BLaER1 (cell line): ENCODE results near the gene IPCEF1.

ENCODE experiments used
- H3K27ac ChIP-seq: shearing (Covaris generic); formaldehyde crosslinking; 2 replicates; pipeline ENCODE4 v1.8.1; 2022
- H3K27me3 ChIP-seq: shearing (Covaris generic); formaldehyde crosslinking; 2 replicates; pipeline ENCODE4 v1.8.1; 2022
- H3K36me3 ChIP-seq: shearing (Covaris generic); formaldehyde crosslinking; 2 replicates; pipeline ENCODE4 v1.8.1; 2022
- H3K4me1 ChIP-seq: shearing (Covaris generic); formaldehyde crosslinking; 2 replicates; pipeline ENCODE4 v1.8.1; 2022
- H3K4me2 ChIP-seq: shearing (Covaris generic); formaldehyde crosslinking; 2 replicates; pipeline ENCODE4 v1.8.1; 2022
- H3K4me3 ChIP-seq: shearing (Covaris generic); formaldehyde crosslinking; 2 replicates; pipeline ENCODE4 v1.8.1; 2022
- H3K9ac ChIP-seq: shearing (Covaris generic); formaldehyde crosslinking; 2 replicates; pipeline ENCODE4 v1.8.1; 2022
- H3K9me3 ChIP-seq: shearing (Covaris generic); formaldehyde crosslinking; 2 replicates; pipeline ENCODE4 v1.8.1; 2022
- H4K20me1 ChIP-seq: shearing (Covaris generic); formaldehyde crosslinking; 2 replicates; pipeline ENCODE4 v1.8.1; 2022
- Cebpa-rat ChIP-seq: shearing (Covaris generic); IDR thresholded peaks from 2 replicates; pipeline ENCODE4 v1.8.1; 2022

Gene IPCEF1

GRCh38 chr6:154165478-154165877 is 191.1 kb downstream of the IPCEF1 start:
- no peak overlapping the region for H3K4me3 ChIP-seq
- H3K9me3 ChIP-seq: peaks cover 18% of the 10 kb centered on the region
- peak overlapping the region; percentile 82 for H3K4me2 ChIP-seq
- no peak overlapping the region for H3K9ac ChIP-seq
- H3K4me1 ChIP-seq: peaks cover 78% of the 10 kb centered on the region
- TF ChIP-seq Cebpa-rat: no peak
- H3K36me3 ChIP-seq: no peaks in the 10 kb centered on the region; the same call in 1 of the 2 replicates
- no peaks in the 10 kb centered on the region for H3K27me3 ChIP-seq
- peak overlapping the region; percentile 73; the same call in 1 of the 2 replicates for H3K27ac ChIP-seq
- no peaks in the 10 kb centered on the region for H4K20me1 ChIP-seq

- Histone ChIP-seq H3K27ac (peak overlapping the region; percentile 59), H3K4me3 (peak overlapping the region; percentile 17; the same call in 1 of the 2 replicates), H3K4me1 (peaks cover 71% of the 10 kb centered on the region), H3K36me3 (no peaks in the 10 kb centered on the region; the same call in 1 of the 2 replicates), H3K9me3 (peaks cover 18% of the 10 kb centered on the region), H3K4me2 (peak overlapping the region; percentile 82), H3K9ac (no peak overlapping the region), H4K20me1 (no peaks in the 10 kb centered on the region), H3K27me3 (no peaks in the 10 kb centered on the region)
- TF ChIP-seq Cebpa-rat: no peak
Observed at GRCh38 chr6:154164397-154164796, 192.2 kb downstream of the IPCEF1 start.

DNA sequence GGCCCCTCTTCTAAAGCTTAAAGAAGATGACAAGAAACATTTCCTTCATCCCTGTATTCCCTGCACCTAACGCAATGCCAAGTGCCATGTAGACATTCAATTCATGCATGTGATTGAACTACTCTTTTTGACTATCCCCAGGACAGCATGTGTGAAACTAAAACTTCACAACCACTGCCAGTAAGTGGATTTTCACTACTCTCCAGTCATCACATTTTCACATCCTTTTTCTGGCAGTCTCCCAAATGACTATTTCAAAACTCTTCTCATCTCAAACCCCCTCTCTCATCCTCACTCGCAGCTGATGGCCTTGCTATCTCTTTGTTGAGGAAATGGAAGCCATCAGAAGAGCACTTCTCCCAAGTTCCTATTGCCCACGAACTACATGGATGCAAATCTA is 194.9 kb downstream of the IPCEF1 start:
- TF ChIP-seq Cebpa-rat: no peak
- Histone ChIP-seq H3K9me3 (peaks cover 13% of the 10 kb centered on the region), H3K4me1 (peaks cover 63% of the 10 kb centered on the region), H3K27ac (no peak overlapping the region), H3K4me2 (peak overlapping the region; percentile 16), H4K20me1 (no peaks in the 10 kb centered on the region), H3K4me3 (no peak overlapping the region), H3K27me3 (no peaks in the 10 kb centered on the region), H3K9ac (no peak overlapping the region), H3K36me3 (no peaks in the 10 kb centered on the region; the same call in 1 of the 2 replicates)

DNA sequence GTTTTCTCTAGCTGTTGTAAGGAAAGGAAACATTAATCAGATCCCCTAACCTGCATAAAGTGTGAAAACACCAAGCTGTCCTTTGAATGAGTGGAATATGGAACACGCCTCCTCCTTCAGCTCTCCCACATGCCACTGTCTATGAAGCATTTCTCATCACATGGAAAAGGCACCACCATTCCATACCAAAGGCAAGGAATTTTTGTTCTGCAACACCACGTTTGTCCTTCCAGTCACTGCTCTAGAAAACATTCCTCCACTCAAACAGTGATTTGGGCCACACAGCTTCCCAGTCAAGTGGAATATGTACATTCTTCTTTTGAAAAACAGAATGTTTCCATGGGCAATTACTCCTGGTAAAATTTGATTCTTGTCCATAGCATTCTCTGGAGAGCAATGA is 197.5 kb downstream of the IPCEF1 start:
- Histone ChIP-seq H3K4me1 (peaks cover 45% of the 10 kb centered on the region), H3K4me2 (no peak overlapping the region), H3K36me3 (no peaks in the 10 kb centered on the region), H4K20me1 (no peaks in the 10 kb centered on the region), H3K9ac (no peak overlapping the region), H3K4me3 (no peak overlapping the region), H3K9me3 (peaks cover 10% of the 10 kb centered on the region; the same call in 1 of the 2 replicates), H3K27ac (no peak overlapping the region), H3K27me3 (no peaks in the 10 kb centered on the region)
- no peak for TF ChIP-seq Cebpa-rat

DNA sequence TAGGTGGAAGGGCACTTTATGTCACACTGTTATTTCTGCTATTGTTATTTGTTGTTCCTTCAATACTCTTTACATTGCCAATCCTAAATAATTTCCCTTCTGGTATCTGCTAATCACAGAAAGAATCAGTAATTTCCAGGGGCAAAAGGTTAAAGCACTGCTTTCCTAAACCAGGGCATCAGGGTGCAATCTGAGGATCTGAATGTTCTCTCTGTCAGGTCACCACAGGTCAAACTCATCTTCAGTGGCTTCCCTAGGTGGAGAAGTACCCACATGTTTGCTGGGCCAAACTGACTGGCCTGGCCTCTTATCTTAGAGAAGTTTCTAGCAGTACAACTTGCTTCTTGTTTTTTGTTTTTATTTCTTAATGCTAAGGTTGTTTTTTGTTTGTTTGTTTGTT is 198.9 kb downstream of the IPCEF1 start:
- no peak for TF ChIP-seq Cebpa-rat
- no peaks in the 10 kb centered on the region for H3K27me3 ChIP-seq
- H3K36me3 ChIP-seq: no peaks in the 10 kb centered on the region
- H3K9me3 ChIP-seq: peaks cover 5% of the 10 kb centered on the region; the same call in 1 of the 2 replicates
- peak overlapping the region; percentile 62 for H3K27ac ChIP-seq
- H4K20me1 ChIP-seq: no peaks in the 10 kb centered on the region
- peaks cover 34% of the 10 kb centered on the region for H3K4me1 ChIP-seq
- H3K9ac ChIP-seq: 0 out of 2 replicates have a peak overlapping the region, but pooled peaks have one; percentile 67
- no peak overlapping the region for H3K4me3 ChIP-seq
- peak overlapping the region; percentile 70 for H3K4me2 ChIP-seq

GRCh38 chr6:154157082-154157481 is 199.5 kb downstream of the IPCEF1 start:
- H3K36me3 ChIP-seq: no peaks in the 10 kb centered on the region
- H3K27me3 ChIP-seq: no peaks in the 10 kb centered on the region
- H3K9ac ChIP-seq: peak overlapping the region; percentile 67
- peaks cover 28% of the 10 kb centered on the region for H3K4me1 ChIP-seq
- H3K9me3 ChIP-seq: peaks cover 5% of the 10 kb centered on the region; the same call in 1 of the 2 replicates
- H3K27ac ChIP-seq: peak overlapping the region; percentile 62
- H4K20me1 ChIP-seq: no peaks in the 10 kb centered on the region
- H3K4me3 ChIP-seq: peak overlapping the region; percentile 32; the same call in 1 of the 2 replicates
- no peak for TF ChIP-seq Cebpa-rat
- H3K4me2 ChIP-seq: peak overlapping the region; percentile 70

DNA sequence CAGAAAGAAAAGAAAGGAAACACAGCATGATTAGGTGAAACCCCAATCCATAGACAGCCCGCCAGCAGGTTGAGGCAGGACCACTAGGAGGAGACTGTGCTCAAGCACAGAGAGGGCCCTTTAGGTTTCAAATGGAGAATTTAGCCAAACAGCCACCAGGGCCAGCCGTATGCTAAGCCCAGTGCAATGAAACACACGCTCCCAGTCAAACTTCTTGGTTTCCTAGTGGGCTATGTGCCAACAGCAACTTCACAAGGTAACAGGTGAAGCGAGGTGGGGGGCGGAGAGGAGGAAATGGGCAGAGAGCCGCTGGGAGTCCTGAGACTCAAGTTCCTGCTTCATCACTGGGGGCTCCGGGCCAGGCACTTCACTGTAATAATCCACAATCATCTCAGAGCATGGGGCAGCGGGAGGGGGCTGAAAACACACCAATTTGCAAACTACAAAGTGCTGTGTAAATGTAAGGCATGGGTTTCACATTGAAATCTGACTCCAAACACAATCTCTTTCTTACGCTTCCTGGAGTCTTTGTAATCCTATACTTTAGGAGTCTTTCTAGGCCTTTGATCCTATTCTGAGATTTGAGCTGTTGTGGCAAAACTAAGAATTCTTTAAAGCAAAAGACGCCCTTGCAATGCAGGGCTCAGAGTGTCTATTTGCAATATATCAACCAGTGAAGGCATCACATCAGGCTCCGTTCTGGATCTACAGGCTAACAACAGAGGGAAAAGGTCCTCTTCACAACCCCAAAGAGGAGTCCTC is 200.3 kb downstream of the IPCEF1 start:
- TF ChIP-seq Cebpa-rat: no peak
- Histone ChIP-seq H3K27ac (peak overlapping the region; percentile 62), H3K9ac (peak overlapping the region; percentile 67; the same call in 1 of the 2 replicates)

DNA sequence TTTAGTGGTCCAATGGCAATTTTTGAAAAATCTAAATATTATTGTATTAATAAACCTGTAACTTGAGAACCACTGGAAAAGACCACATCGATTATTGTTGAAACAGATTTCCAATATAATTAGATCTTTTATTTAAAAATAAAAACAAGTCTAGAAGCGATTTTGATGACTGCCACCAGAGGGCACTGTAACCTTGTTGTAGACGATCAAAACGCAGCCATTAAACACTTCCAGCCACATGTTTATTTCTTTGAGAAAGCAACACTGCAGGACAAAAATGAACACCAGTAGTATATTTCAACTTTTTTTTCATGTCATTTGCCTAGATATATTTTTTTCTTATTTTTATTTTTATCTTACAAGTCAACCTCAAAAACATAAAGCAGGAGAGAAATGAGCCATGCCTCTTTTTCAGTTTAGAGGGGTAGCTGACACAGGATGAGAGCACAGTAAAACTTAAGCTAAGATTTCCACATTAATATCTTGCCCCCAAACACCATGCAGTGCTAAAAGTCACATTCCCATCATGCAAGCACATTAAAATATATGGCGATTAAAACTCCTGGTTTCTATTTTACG is 202.1 kb downstream of the IPCEF1 start:
- Histone ChIP-seq H3K27ac (no peak overlapping the region), H3K4me3 (no peak overlapping the region), H3K4me2 (no peak overlapping the region), H3K27me3 (no peaks in the 10 kb centered on the region), H3K9ac (no peak overlapping the region), H4K20me1 (no peaks in the 10 kb centered on the region), H3K9me3 (peaks cover 9% of the 10 kb centered on the region), H3K4me1 (peaks cover 30% of the 10 kb centered on the region), H3K36me3 (no peaks in the 10 kb centered on the region)
- no peak for TF ChIP-seq Cebpa-rat

More for the DNA sequence above, 200.3 kb downstream of the IPCEF1 start:
- H3K27me3 ChIP-seq: no peaks in the 10 kb centered on the region
- peak overlapping the region; percentile 70 for H3K4me2 ChIP-seq
- peaks cover 5% of the 10 kb centered on the region; the same call in 1 of the 2 replicates for H3K9me3 ChIP-seq
- no peaks in the 10 kb centered on the region for H4K20me1 ChIP-seq
- H3K4me1 ChIP-seq: peaks cover 25% of the 10 kb centered on the region
- H3K36me3 ChIP-seq: no peaks in the 10 kb centered on the region
- H3K4me3 ChIP-seq: peak overlapping the region; percentile 32; the same call in 1 of the 2 replicates

- Histone ChIP-seq H3K36me3 (no peaks in the 10 kb centered on the region), H4K20me1 (no peaks in the 10 kb centered on the region), H3K27me3 (no peaks in the 10 kb centered on the region), H3K9me3 (no peaks in the 10 kb centered on the region), H3K4me2 (no peak overlapping the region), H3K27ac (no peak overlapping the region), H3K4me3 (no peak overlapping the region), H3K9ac (no peak overlapping the region), H3K4me1 (no peaks in the 10 kb centered on the region)
- TF ChIP-seq Cebpa-rat: no peak
Observed at GRCh38 chr6:154143753-154144152, 212.8 kb downstream of the IPCEF1 start.

DNA sequence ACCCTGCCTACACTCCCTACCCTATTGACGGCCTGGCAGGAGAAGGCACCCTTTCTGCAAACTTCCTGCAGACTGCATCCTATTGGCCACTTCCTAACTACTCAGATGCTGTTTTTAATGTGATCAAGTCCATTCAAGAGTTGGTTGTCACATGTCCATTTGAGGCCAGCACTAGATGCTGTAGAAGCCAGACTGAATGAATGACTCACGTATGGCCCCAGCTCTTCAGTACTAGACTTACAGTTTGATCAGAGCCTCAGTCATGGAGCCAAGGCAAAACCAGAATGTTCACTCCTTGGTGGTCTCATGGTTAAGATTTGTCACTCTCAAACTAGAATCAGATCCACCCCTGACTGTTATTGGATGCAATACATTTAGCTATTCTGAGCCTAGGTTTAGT is 215.9 kb downstream of the IPCEF1 start:
- no peaks in the 10 kb centered on the region for H3K27me3 ChIP-seq
- no peak overlapping the region for H3K9ac ChIP-seq
- H3K9me3 ChIP-seq: no peaks in the 10 kb centered on the region
- no peak overlapping the region for H3K27ac ChIP-seq
- TF ChIP-seq Cebpa-rat: no peak
- no peaks in the 10 kb centered on the region for H4K20me1 ChIP-seq
- no peaks in the 10 kb centered on the region for H3K4me1 ChIP-seq
- H3K36me3 ChIP-seq: no peaks in the 10 kb centered on the region
- H3K4me2 ChIP-seq: no peak overlapping the region
- no peak overlapping the region for H3K4me3 ChIP-seq
